Right cardiac atrium (tissue), 5 donors: ENCODE measurements around the gene FAM20B. TPM values are rescaled to one million over a fixed set of nuclear protein-coding genes. Genes with fewer than 3 reads are reported as not detected.

ENCODE experiments used
- ATAC-seq, 2 donors: fragments of 200-7000 bp; cut with Tn5 transposase; one replicate each; pipeline versions ENCODE4 v1.8.0 to v1.9.1; 2020; ENCODE audit warnings: moderate library complexity in 2 of 2, mild to moderate bottlenecking in 1 of 2
- DNase-seq, 3 donors: peaks; one replicate each; pipeline ENCODE4 v3.0.0-alpha.2; 2020
- H3K27ac ChIP-seq: one replicate; pipeline ENCODE4 v1.5.1; 2013; ENCODE audit warnings: mild to moderate bottlenecking, low read length, control low read depth, moderate library complexity
- H3K27me3 ChIP-seq: one replicate; pipeline ENCODE4 v1.6.1; 2013; ENCODE audit not compliant: control insufficient read depth, insufficient read depth
- H3K4me1 ChIP-seq: one replicate; pipeline ENCODE4 v1.6.1; 2013; ENCODE audit warnings: low read length; ENCODE audit not compliant: control insufficient read depth, insufficient read depth
- H3K4me3 ChIP-seq: one replicate; pipeline ENCODE4 v1.5.1; 2013; ENCODE audit warnings: low read length, control low read depth
- H3K9me3 ChIP-seq: one replicate; pipeline ENCODE4 v1.6.1; 2013; ENCODE audit warnings: low read length; ENCODE audit not compliant: control insufficient read depth
- WGBS: extraction: QIAGEN DNeasy Blood & Tissue Kit; methylation state at CpG from one replicate; pipeline ENCODE4 v1.1.7; 2013; 5-methylcytosine and 5-hydroxymethylcytosine counted together
- intact Hi-C, 4 donors: fragments of 100-400 bp; cut with DNase I; formaldehyde crosslinking; loops; one replicate each; pipeline versions ENCODE4 v1.11.0 to v1.14.0; 2022 to 2023
- polyA plus RNA-seq: library from polyadenylated mRNA; stranded (reverse); fragments of 200-250 nt; gene quantifications from one replicate; pipeline ENCODE4 v1.2.3, GENCODE V29; 2013
- total RNA-seq, 4 donors: library from RNA; stranded (reverse); fragmentation: NEBNext Ultra II Directional; extraction: Animal tissue kit (Norgen Biotek cat#: 25700); gene quantifications; one replicate each; pipeline ENCODE4 v1.2.1, GENCODE V29; 2021
- donor health status: healthy with polysubstance abuse.
- donor health status: DM: no; HTN: yes; CAD: no.
- donor health status: DM: no; HTN: no; CAD: no.
- donor health status: DM: no; HTN: yes; CAD: no; lungs with severe emphysema.
- donor health status: DM: yes; HTN: yes; CAD: no.

Gene FAM20B
- total and polyA plus RNA-seq, 5 donors, result 24.2 to 81.3 (median 61.7) TPM

GRCh38 chr1:179023946-179024650 lies 1.6 kb upstream of the FAM20B start:
- H3K27me3 ChIP-seq, result no peaks in the 10 kb centered on the region
- no peak for ATAC-seq
- WGBS, result 68% methylated on average over 10 of the region's 10 CpGs

GRCh38 chr1:179025975-179026812 lies 500 bp downstream of the FAM20B start:
- Histone ChIP-seq H3K4me3 (peak overlapping the region; percentile 99), H3K27me3 (no peaks in the 10 kb centered on the region), H3K9me3 (no peaks in the 10 kb centered on the region), H3K27ac (peak overlapping the region; percentile 99), H3K4me1 (peaks cover 2% of the 10 kb centered on the region)
- DNase-seq (peak; percentile 79 to 91 (median 89)), ATAC-seq (peak; percentile 86 to 89)
- intact Hi-C loops, result no loop called here
- WGBS, result under 1% methylated on average over 107 of the region's 110 CpGs

More at GRCh38 chr1:179023946-179024650, 1.6 kb upstream of the FAM20B start:
- no peaks in the 10 kb centered on the region for H3K9me3 ChIP-seq
- DNase-seq, result no peak
- intact Hi-C loops, result no loop called here
- H3K4me3 ChIP-seq, result no peak overlapping the region
- H3K4me1 ChIP-seq, result peaks cover 2% of the 10 kb centered on the region
- H3K27ac ChIP-seq, result no peak overlapping the region

- Histone ChIP-seq H3K9me3 (no peaks in the 10 kb centered on the region), H3K4me3 (peak overlapping the region; percentile 99), H3K27ac (peak overlapping the region; percentile 99), H3K4me1 (peaks cover 2% of the 10 kb centered on the region), H3K27me3 (no peaks in the 10 kb centered on the region)
- DNase-seq (no peak), ATAC-seq (no peak)
- WGBS, result 21% methylated on average over 11 of the region's 11 CpGs
- intact Hi-C loops, result no loop called here
Measured at GRCh38 chr1:179026813-179027669, 1.3 kb downstream of the FAM20B start.

GRCh38 chr1:179029321-179029759 lies 3.6 kb downstream of the FAM20B start:
- Histone ChIP-seq H3K27ac (no peak overlapping the region), H3K9me3 (no peaks in the 10 kb centered on the region), H3K27me3 (no peaks in the 10 kb centered on the region), H3K4me3 (no peak overlapping the region), H3K4me1 (peaks cover 7% of the 10 kb centered on the region)
- DNase-seq (no peak), ATAC-seq (no peak)
- 50% methylated on average over 3 of the region's 3 CpGs for WGBS
- intact Hi-C loops, result no loop called here

- peaks cover 9% of the 10 kb centered on the region for H3K4me1 ChIP-seq
- intact Hi-C loops, result no loop called here
Measured at GRCh38 chr1:179030130-179030529, 4.4 kb downstream of the FAM20B start.

GRCh38 chr1:179030683-179031082 lies 5.0 kb downstream of the FAM20B start:
- Histone ChIP-seq H3K9me3 (no peaks in the 10 kb centered on the region), H3K4me1 (peaks cover 11% of the 10 kb centered on the region), H3K27ac (peak overlapping the region; percentile 19), H3K4me3 (no peak overlapping the region), H3K27me3 (no peaks in the 10 kb centered on the region)
- 82% methylated on average over 3 of the region's 3 CpGs for WGBS
- intact Hi-C loops, result no loop called here
- ATAC-seq (no peak), DNase-seq (no peak)

More at GRCh38 chr1:179030130-179030529, 4.4 kb downstream of the FAM20B start:
- H3K27me3 ChIP-seq, result no peaks in the 10 kb centered on the region
- no peak for ATAC-seq
- no peak overlapping the region for H3K27ac ChIP-seq
- H3K9me3 ChIP-seq, result no peaks in the 10 kb centered on the region
- no peak overlapping the region for H3K4me3 ChIP-seq
- no peak for DNase-seq
- 43% methylated on average over 5 of the region's 5 CpGs for WGBS

- intact Hi-C loops, result no loop called here
- H3K4me1 ChIP-seq, result peaks cover 11% of the 10 kb centered on the region
- ATAC-seq (no peak), DNase-seq (no peak)
- 84% methylated on average over 3 of the region's 3 CpGs for WGBS
- no peak overlapping the region for H3K4me3 ChIP-seq
- no peaks in the 10 kb centered on the region for H3K27me3 ChIP-seq
- no peak overlapping the region for H3K27ac ChIP-seq
- H3K9me3 ChIP-seq, result no peaks in the 10 kb centered on the region
Measured at GRCh38 chr1:179031284-179031683, 5.6 kb downstream of the FAM20B start.

GRCh38 chr1:179031855-179032513 lies 6.3 kb downstream of the FAM20B start:
- peaks cover 11% of the 10 kb centered on the region for H3K4me1 ChIP-seq
- ATAC-seq (no peak), DNase-seq (no peak)
- 20% methylated on average over 1 of the region's 1 CpG for WGBS
- no peak overlapping the region for H3K27ac ChIP-seq
- intact Hi-C loops, result no loop called here
- H3K4me3 ChIP-seq, result no peak overlapping the region
- no peaks in the 10 kb centered on the region for H3K27me3 ChIP-seq
- no peaks in the 10 kb centered on the region for H3K9me3 ChIP-seq

- DNase-seq (no peak), ATAC-seq (no peak)
- no peaks in the 10 kb centered on the region for H3K9me3 ChIP-seq
- intact Hi-C loops, result no loop called here
- no peak overlapping the region for H3K4me3 ChIP-seq
- H3K27me3 ChIP-seq, result no peaks in the 10 kb centered on the region
- peaks cover 11% of the 10 kb centered on the region for H3K4me1 ChIP-seq
- no peak overlapping the region for H3K27ac ChIP-seq
- 96% methylated on average over 1 of the region's 1 CpG for WGBS
Measured at GRCh38 chr1:179034720-179035119, 9.0 kb downstream of the FAM20B start.

- H3K4me1 ChIP-seq, result peaks cover 11% of the 10 kb centered on the region
- ATAC-seq (no peak), DNase-seq (no peak)
- 82% methylated on average over 2 of the region's 2 CpGs for WGBS
- H3K9me3 ChIP-seq, result no peaks in the 10 kb centered on the region
- intact Hi-C loops, result no loop called here
- no peak overlapping the region for H3K27ac ChIP-seq
- H3K4me3 ChIP-seq, result no peak overlapping the region
- no peaks in the 10 kb centered on the region for H3K27me3 ChIP-seq
Measured at GRCh38 chr1:179036844-179037465, 11.3 kb downstream of the FAM20B start.
